Cardiac muscle cell (in vitro differentiated cells and primary cell): ENCODE measurements around the gene DOCK10. TPM values are rescaled to one million over a fixed set of nuclear protein-coding genes. Genes with fewer than 3 reads are reported as not detected.

Experiments
- DNase-seq, 2 donors: peaks; one replicate each; pipeline versions ENCODE4 v3.0.0 to v3.0.0-alpha.2; 2010 to 2017; ENCODE audit warnings: low read depth in 1 of 2, low spot score in 1 of 2
- H3K27ac ChIP-seq: fragments of 200-600 bp; sonication (generic); 2 replicates; pipeline ENCODE4 v1.5.1; 2016
- H3K27me3 ChIP-seq: fragments of 200-600 bp; sonication (generic); 2 replicates; pipeline ENCODE4 v1.6.0; 2016; ENCODE audit warnings: control low read depth
- H3K36me3 ChIP-seq: fragments of 200-600 bp; sonication (generic); 2 replicates; pipeline ENCODE4 v1.5.1; 2016; ENCODE audit warnings: control low read depth
- H3K4me1 ChIP-seq: fragments of 200-600 bp; sonication (generic); 2 replicates; pipeline ENCODE4 v1.8.1; 2017; ENCODE audit warnings: low read depth, mild to moderate bottlenecking, mixed run types
- H3K4me3 ChIP-seq: fragments of 200-600 bp; sonication (generic); 2 replicates; pipeline ENCODE4 v1.5.1; 2016; ENCODE audit warnings: mild to moderate bottlenecking
- H3K9me3 ChIP-seq: fragments of 200-600 bp; sonication (generic); 2 replicates; pipeline ENCODE4 v1.5.1; 2017; ENCODE audit warnings: low read depth, mild to moderate bottlenecking, control low read depth
- polyA plus RNA-seq: library from polyadenylated mRNA; unstranded; fragments of >200 nt; fragmentation: Nextera tagmentation; extraction: Ambion mirVana; gene quantifications from 2 replicates; pipeline ENCODE4 v1.2.1, GENCODE V29; 2016
- total RNA-seq: library from RNA; depleted of rRNA; stranded (reverse); fragments of >200 nt; gene quantifications from 2 replicates; pipeline ENCODE4 v1.2.3, GENCODE V29; 2016
- TF ChIP-seq, protein P1 (sequence below): IDR thresholded peaks from 2 replicates; pipeline ENCODE4 v1.5.1; 2012; ENCODE audit warnings: low read depth, mild to moderate bottlenecking, low read length

DOCK10 gene
- total and polyA plus RNA-seq, 2 experiments from 2014 or later, result not detected

DNA sequence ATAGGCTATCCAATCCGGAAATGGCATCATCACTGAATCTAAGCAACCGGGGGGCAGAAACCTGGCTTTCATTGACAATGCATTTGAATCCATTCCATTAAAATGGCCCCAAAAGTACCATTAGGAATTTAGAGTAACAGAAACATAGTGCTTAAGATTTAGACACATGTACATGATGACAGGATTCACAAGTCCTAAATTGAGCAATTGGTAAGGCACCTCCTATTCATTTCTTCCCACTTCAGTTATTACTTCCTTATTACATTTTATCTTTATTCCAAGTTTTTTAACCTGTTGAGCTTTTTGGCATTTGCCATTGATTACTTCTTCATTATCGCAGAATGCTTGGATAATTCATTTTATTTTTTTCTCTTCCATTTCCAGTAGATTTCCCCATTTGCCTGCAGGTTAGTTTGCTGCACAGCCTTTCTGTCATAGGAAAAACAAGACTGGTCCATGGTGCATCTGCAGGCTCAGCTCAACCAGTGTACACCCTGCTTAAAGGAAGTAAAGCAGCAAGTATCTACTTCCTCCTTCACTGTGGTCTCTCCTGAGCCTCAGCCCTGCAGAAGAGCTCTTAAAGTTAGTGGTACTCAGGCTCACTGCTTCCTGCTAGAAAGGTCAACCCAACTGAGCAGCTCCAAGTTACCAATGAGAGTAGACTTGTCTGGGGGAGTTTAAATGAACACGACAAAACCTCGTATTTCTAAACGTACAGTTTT lies 89.2 kb downstream of the DOCK10 start:
- H3K27me3 ChIP-seq, result peaks cover 34% of the 10 kb centered on the region
- DNase-seq, result no peak
- no peaks in the 10 kb centered on the region for H3K4me1 ChIP-seq
- H3K27ac ChIP-seq, result no peak overlapping the region
- no peak overlapping the region for H3K4me3 ChIP-seq
- TF ChIP-seq, protein P1, sequence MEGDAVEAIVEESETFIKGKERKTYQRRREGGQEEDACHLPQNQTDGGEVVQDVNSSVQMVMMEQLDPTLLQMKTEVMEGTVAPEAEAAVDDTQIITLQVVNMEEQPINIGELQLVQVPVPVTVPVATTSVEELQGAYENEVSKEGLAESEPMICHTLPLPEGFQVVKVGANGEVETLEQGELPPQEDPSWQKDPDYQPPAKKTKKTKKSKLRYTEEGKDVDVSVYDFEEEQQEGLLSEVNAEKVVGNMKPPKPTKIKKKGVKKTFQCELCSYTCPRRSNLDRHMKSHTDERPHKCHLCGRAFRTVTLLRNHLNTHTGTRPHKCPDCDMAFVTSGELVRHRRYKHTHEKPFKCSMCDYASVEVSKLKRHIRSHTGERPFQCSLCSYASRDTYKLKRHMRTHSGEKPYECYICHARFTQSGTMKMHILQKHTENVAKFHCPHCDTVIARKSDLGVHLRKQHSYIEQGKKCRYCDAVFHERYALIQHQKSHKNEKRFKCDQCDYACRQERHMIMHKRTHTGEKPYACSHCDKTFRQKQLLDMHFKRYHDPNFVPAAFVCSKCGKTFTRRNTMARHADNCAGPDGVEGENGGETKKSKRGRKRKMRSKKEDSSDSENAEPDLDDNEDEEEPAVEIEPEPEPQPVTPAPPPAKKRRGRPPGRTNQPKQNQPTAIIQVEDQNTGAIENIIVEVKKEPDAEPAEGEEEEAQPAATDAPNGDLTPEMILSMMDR, result no peak
- H3K9me3 ChIP-seq, result no peaks in the 10 kb centered on the region
- H3K36me3 ChIP-seq, result no peaks in the 10 kb centered on the region

DNA sequence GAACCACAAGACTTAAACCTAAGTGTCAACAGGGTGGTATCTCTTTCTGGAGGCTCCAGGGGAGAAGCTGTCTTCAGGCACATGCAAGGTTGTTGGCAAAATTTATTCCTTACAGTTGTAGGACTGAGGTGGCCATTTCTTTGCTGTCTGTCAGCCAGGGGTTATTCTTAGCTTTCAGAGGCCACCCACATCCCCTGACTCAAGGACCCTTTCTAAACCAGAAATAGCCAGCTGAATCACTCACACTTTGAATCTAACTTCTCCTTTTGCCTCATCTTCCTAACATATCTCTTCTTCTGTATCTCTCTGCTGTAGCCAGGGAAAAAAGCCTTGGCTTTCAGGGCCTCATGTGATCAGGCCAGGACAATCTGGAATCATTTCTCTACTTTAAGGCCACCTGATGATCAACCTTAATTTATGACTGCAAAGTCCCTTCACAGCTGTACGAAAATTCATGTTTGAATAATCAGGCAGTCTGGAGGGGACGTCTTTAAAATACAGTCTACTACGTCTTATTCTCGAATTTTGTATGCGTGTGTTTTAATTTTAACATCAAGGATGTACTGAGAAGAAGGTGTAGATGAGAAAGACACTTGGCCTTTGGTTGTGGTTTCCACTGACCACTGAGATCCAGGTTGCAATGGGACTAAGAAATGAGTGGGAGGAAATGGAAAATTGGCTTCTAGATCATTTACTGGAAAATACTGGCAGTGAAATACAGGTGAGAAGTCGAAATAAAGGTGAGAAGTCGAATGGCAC lies 90.4 kb downstream of the DOCK10 start:
- no peaks in the 10 kb centered on the region for H3K4me1 ChIP-seq
- TF ChIP-seq, protein P1, result no peak
- no peaks in the 10 kb centered on the region for H3K36me3 ChIP-seq
- H3K4me3 ChIP-seq, result no peak overlapping the region
- H3K27me3 ChIP-seq, result peaks cover 38% of the 10 kb centered on the region
- H3K27ac ChIP-seq, result no peak overlapping the region
- DNase-seq, result no peak
- H3K9me3 ChIP-seq, result no peaks in the 10 kb centered on the region

DNA sequence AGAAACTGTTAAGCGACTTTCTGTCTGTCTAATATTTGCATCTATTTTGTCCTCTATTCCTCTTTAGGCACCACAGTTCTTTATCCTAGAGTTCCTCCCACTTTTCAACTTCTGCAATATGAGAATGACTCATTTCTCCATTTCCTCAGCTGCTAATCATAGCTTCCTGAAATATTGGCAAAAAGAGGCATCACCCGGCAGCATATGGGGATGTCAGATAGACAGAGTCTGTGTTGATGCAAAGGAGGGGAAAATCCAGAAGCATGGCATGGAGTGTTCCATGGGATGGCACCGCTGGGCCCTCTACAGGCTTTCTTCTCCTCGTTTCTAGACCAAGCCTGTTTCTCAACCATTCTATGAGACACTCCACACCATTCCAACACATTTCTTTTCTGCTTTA lies 93.4 kb downstream of the DOCK10 start:
- TF ChIP-seq, protein P1, result no peak

DNA sequence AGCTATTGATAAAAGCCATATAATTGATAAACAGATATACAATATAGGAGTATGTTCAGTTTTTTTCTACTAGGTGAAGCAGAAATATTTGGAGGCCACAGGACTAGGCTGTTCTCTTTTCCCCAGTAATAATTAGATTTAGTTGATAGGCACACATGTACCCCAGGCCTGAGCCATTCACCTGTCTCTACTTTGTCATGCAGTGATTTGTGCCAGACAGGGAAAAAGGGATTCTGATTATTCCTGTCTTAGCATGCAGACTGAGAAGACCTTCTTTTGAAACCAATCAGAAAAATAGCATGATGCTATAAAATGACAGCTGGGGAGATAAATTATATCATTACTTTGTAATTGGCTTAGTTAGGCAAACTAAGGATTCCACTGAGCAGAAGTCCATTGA lies 94.3 kb downstream of the DOCK10 start:
- TF ChIP-seq, protein P1, result no peak
- H3K4me1 ChIP-seq, result no peaks in the 10 kb centered on the region
- no peaks in the 10 kb centered on the region for H3K9me3 ChIP-seq
- H3K4me3 ChIP-seq, result no peak overlapping the region
- H3K27ac ChIP-seq, result no peak overlapping the region
- peaks cover 42% of the 10 kb centered on the region for H3K27me3 ChIP-seq
- DNase-seq, result no peak
- H3K36me3 ChIP-seq, result no peaks in the 10 kb centered on the region

More for the DNA sequence above, 93.4 kb downstream of the DOCK10 start:
- peak in 1 of 2 donors; percentile 68 for DNase-seq
- H3K27me3 ChIP-seq, result peaks cover 41% of the 10 kb centered on the region
- H3K9me3 ChIP-seq, result no peaks in the 10 kb centered on the region
- H3K4me3 ChIP-seq, result no peak overlapping the region
- no peaks in the 10 kb centered on the region for H3K36me3 ChIP-seq
- H3K4me1 ChIP-seq, result no peaks in the 10 kb centered on the region
- no peak overlapping the region for H3K27ac ChIP-seq

DNA sequence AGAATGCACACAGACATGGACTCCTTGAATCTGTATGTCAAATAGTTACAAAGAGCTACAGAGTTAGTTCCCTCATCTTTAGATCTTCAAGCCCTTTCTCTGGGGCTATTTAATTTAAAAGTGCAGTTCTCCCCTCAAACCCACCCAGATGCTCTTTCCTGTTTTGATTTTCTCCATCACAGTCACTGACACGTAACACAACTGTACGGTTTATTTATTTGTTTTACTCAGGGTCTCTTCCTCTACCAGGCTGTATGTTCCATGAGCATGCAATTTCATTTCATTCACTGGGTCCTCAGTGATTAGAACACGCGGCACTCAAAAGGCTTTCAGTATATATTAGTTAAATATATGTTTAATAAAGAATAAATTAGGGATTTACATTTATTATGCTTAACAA lies 94.7 kb downstream of the DOCK10 start:
- no peaks in the 10 kb centered on the region for H3K36me3 ChIP-seq
- H3K9me3 ChIP-seq, result no peaks in the 10 kb centered on the region
- TF ChIP-seq, protein P1, result no peak

More for the DNA sequence above, 94.7 kb downstream of the DOCK10 start:
- no peak for DNase-seq
- Histone ChIP-seq H3K27me3 (peaks cover 42% of the 10 kb centered on the region), H3K4me1 (no peaks in the 10 kb centered on the region), H3K27ac (no peak overlapping the region), H3K4me3 (no peak overlapping the region)
